SK-N-SH (cell line): ENCODE measurements around the gene ITPRID2. TPM values are rescaled to one million over a fixed set of nuclear protein-coding genes. Genes with fewer than 3 reads are reported as not detected.
"Not testable (repeated sequence)": the region's sequence is repeated elsewhere in the genome, so short reads cannot be mapped to it uniquely, and the experiment has no call there.

Experiments used
- CTCF ChIA-PET: fragments of 300-600, 350-600 bp; formaldehyde crosslinking; extraction: SDS; loops from one replicate; lab custom pipeline; 2021; lab: Yijun Ruan, JAX
- POLR2A ChIA-PET: fragments of 350-600 bp; sonication (Branson Sonifier 250); formaldehyde crosslinking; extraction: SDS; loops from one replicate; lab custom pipeline; 2020; ENCODE audit warnings: antibody characterized with exemption, inconsistent platforms; lab: Yijun Ruan, JAX
- DNase-seq: peaks from one replicate; pipeline ENCODE4 v3.0.0; 2012
- H2AFZ ChIP-seq: fragments of 200-600 bp; sonication (generic); 2 replicates; pipeline ENCODE4 v1.8.1; 2016; ENCODE audit warnings: antibody characterized with exemption, mild to moderate bottlenecking, low read depth
- H3F3A ChIP-seq: fragments of 200-600 bp; sonication (generic); replicated peaks from 2 replicates; pipeline ENCODE3; 2016; ENCODE audit warnings: antibody characterized with exemption, mild to moderate bottlenecking; ENCODE audit not compliant: insufficient read depth
- H3K27ac ChIP-seq, 2 experiments: fragments of 200-500 bp in 1 of 2; fragments of 200-600 bp in 1 of 2; sonication (Bioruptor generic) in 1 of 2; sonication (generic), shearing (Covaris generic) in 1 of 2; 2 replicates each; pipeline versions ENCODE4 v1.5.1 to v1.6.1; 2014 to 2016; ENCODE audit warnings: low read depth in 2 of 2, inconsistent platforms in 1 of 2, low read length in 1 of 2, mild to moderate bottlenecking in 1 of 2, mixed read lengths in 1 of 2
- H3K27me3 ChIP-seq: fragments of 200-600 bp; sonication (generic), shearing (Covaris generic); 2 replicates; pipeline ENCODE4 v1.6.1; 2016; ENCODE audit warnings: mixed run types; ENCODE audit not compliant: insufficient read depth
- H3K36me3 ChIP-seq, 2 experiments: fragments of 200-500 bp in 1 of 2; fragments of 200-600 bp in 1 of 2; sonication (Bioruptor generic) in 1 of 2; sonication (generic) in 1 of 2; replicated peaks in 1 of 2; 2 replicates each; pipeline versions ENCODE3 to v1.5.1; 2014 to 2016; ENCODE audit warnings: low read length in 1 of 2, mild to moderate bottlenecking in 1 of 2; ENCODE audit not compliant: insufficient read depth in 2 of 2, control insufficient read depth in 1 of 2
- H3K4me1 ChIP-seq, 2 experiments: fragments of 200-500 bp in 1 of 2; fragments of 200-600 bp in 1 of 2; sonication (Bioruptor generic) in 1 of 2; sonication (generic), shearing (Covaris generic) in 1 of 2; 2 replicates each; pipeline versions ENCODE4 v1.5.1 to v1.6.1; 2014 to 2016; ENCODE audit warnings: low read depth in 1 of 2, low read length in 1 of 2, mixed run types in 1 of 2; ENCODE audit not compliant: insufficient read depth in 2 of 2, control insufficient read depth in 1 of 2
- H3K4me2 ChIP-seq: fragments of 200-600 bp; sonication (generic), shearing (Covaris generic); 2 replicates; pipeline ENCODE4 v1.6.1; 2017; ENCODE audit warnings: mixed run types
- H3K4me3 ChIP-seq, 2 experiments: fragments of 200-500 bp in 1 of 2; fragments of 200-600 bp in 1 of 2; sonication (Bioruptor generic) in 1 of 2; sonication (generic), shearing (Covaris generic) in 1 of 2; 2 replicates each; pipeline versions ENCODE4 v1.5.1 to v1.8.1; 2014 to 2016; ENCODE audit warnings: low read depth in 2 of 2, inconsistent platforms in 1 of 2, low read length in 1 of 2, mild to moderate bottlenecking in 1 of 2, mixed read lengths in 1 of 2, moderate library complexity in 1 of 2
- H3K79me2 ChIP-seq: fragments of 200-600 bp; sonication (generic); 2 replicates; pipeline ENCODE4 v1.8.1; 2017; ENCODE audit warnings: mild to moderate bottlenecking; ENCODE audit not compliant: insufficient read depth
- H3K9ac ChIP-seq: fragments of 200-600 bp; sonication (generic); 2 replicates; pipeline ENCODE4 v1.6.1; 2017; ENCODE audit warnings: mixed run types
- H3K9me2 ChIP-seq: fragments of 200-600 bp; sonication (generic); 2 replicates; pipeline ENCODE4 v1.6.1; 2017; ENCODE audit warnings: mixed run types
- H3K9me3 ChIP-seq: fragments of 200-600 bp; sonication (generic); 2 replicates; pipeline ENCODE4 v1.6.1; 2017; ENCODE audit warnings: mixed run types, mild to moderate bottlenecking, moderate library complexity
- H4K20me1 ChIP-seq: fragments of 200-600 bp; sonication (generic); 2 replicates; pipeline ENCODE4 v1.6.1; 2017; ENCODE audit warnings: mild to moderate bottlenecking, mixed run types; ENCODE audit not compliant: insufficient read depth
- ELF1 ChIP-seq: IDR thresholded peaks from 2 replicates; pipeline ENCODE4 v1.4.0; 2012
- EZH2phosphoT487 ChIP-seq: fragments of 200-600 bp; sonication (generic); IDR thresholded peaks from 2 replicates; pipeline ENCODE4 v1.6.1; 2017; ENCODE audit warnings: low read depth, mixed run types, mild to moderate bottlenecking, antibody characterized with exemption, moderate library complexity, borderline replicate concordance
- FOXJ3 ChIP-seq: sonication (generic); formaldehyde crosslinking; IDR thresholded peaks from 2 replicates; pipeline ENCODE4 v1.5.1; 2020; ENCODE audit warnings: mild to moderate bottlenecking, missing genetic modification reagents
- MEF2A ChIP-seq: IDR thresholded peaks from 2 replicates; pipeline ENCODE4 v1.4.0; 2012; ENCODE audit warnings: low read depth, borderline replicate concordance
- MXI1 ChIP-seq: IDR thresholded peaks from 2 replicates; pipeline ENCODE4 v1.6.1; 2012; ENCODE audit warnings: mild to moderate bottlenecking, low read depth, low read length, improper control_type of control experiment
- RXRA ChIP-seq: IDR thresholded peaks from 2 replicates; pipeline ENCODE4 v1.4.0; 2012; ENCODE audit warnings: low read depth, mild to moderate bottlenecking, borderline replicate concordance
- SIN3A ChIP-seq: IDR thresholded peaks from 2 replicates; pipeline ENCODE4 v1.6.1; 2012; ENCODE audit warnings: low read depth, mild to moderate bottlenecking, low read length, moderate library complexity, borderline replicate concordance
- SMC3 ChIP-seq: IDR thresholded peaks from 2 replicates; pipeline ENCODE4 v1.6.1; 2012; ENCODE audit warnings: low read depth, low read length, improper control_type of control experiment
- TAF1 ChIP-seq: IDR thresholded peaks from 2 replicates; pipeline ENCODE4 v1.6.1; 2012; ENCODE audit warnings: low read depth, mild to moderate bottlenecking, low read length, moderate library complexity, borderline replicate concordance
- TEAD4 ChIP-seq: IDR thresholded peaks from 2 replicates; pipeline ENCODE4 v1.4.0; 2012; ENCODE audit warnings: mild to moderate bottlenecking, borderline replicate concordance; ENCODE audit not compliant: insufficient read depth
- WGBS: methylation state at CpG from one replicate; pipeline ENCODE4 v1.1.6; 2017; ENCODE audit warnings: low lambda C conversion rate; 5-methylcytosine and 5-hydroxymethylcytosine counted together
- polyA plus RNA-seq, 3 experiments: library from polyadenylated mRNA; depleted of rRNA; stranded (reverse); fragments of >200 nt; gene quantifications; 2 replicates each; pipeline ENCODE4 v1.2.3, GENCODE V29; 2012
- TF ChIP-seq, protein P1 (sequence below): IDR thresholded peaks from 2 replicates; pipeline ENCODE4 v1.4.0; 2012; ENCODE audit warnings: low read depth
- TF ChIP-seq, protein P2 (sequence below): fragments of 200-600 bp; sonication (generic); IDR thresholded peaks from 2 replicates; pipeline ENCODE4 v1.6.1; 2017; ENCODE audit warnings: antibody characterized with exemption, mild to moderate bottlenecking, moderate library complexity
- TF ChIP-seq, protein P3 (sequence below): IDR thresholded peaks from 2 replicates; pipeline ENCODE4 v1.6.1; 2012; ENCODE audit warnings: mild to moderate bottlenecking, low read depth, low read length, moderate library complexity

ITPRID2 gene
- polyA plus RNA-seq, 1 of the 3 experiments (the other 2 are of a cell fraction), result 41.9 TPM

DNA sequence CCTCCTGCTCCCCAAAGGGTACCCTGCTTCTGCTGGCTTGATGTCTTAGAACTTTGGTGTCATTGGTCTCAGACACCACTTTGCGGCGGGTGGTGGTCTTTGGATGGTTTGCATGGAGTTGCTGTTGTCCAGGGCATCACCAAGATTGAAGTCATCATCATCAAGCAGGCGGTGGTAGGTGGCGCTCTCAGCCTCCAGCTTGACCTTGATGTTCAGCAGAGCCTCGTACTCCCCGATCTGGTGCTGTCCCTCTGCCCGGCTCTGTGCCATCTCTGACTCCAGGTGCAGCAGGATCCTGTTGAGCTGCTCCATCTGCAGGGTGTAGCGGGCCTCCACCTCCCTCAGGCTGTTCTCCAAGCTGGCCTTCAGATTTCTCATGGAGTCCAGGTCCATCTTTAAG is 69.6 kb downstream of the ITPRID2 start:
- H2AFZ ChIP-seq, H3K4me2 ChIP-seq, POLR2A ChIA-PET, H3K9me3 ChIP-seq, H3K36me3 ChIP-seq, H3K9me2 ChIP-seq, CTCF ChIA-PET, H3K4me1 ChIP-seq, H3K27me3 ChIP-seq, H3K9ac ChIP-seq, H4K20me1 ChIP-seq, DNase-seq, H3K79me2 ChIP-seq, H3K27ac ChIP-seq, H3K4me3 ChIP-seq, H3F3A ChIP-seq: not testable (repeated sequence)
- WGBS, result 96% methylated on average over 8 of the region's 8 CpGs

DNA sequence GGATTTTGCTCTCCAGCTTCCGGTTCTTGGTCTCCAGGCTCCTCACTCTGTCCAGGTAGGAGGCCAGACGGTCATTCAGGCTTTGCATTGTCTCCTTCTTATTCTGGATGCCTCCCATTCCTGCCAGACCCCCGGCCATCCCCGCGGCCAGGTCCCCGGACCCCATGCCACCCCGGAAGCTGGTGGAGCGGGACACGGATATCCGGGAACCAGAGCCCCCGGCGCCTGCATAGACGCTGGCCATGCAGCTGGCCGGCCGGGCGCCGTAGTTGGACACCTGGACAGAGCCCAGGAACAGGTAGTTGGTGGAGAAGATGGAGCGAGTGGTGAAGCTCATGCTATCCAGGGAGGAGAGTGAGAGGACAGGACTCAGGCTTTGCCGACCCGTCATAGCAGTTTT is 70.6 kb downstream of the ITPRID2 start:
- Histone ChIP-seq H4K20me1 (no peaks in the 10 kb centered on the region), H3K36me3 (no peaks in the 10 kb centered on the region), H3F3A (peaks cover 4% of the 10 kb centered on the region), H3K9ac (no peak overlapping the region), H3K9me2 (no peaks in the 10 kb centered on the region), H3K4me3 (no peak overlapping the region), H3K79me2 (no peaks in the 10 kb centered on the region; the same call in 1 of the 2 replicates), H3K4me1 (peaks cover 0 to 8% of the 10 kb centered on the region in 2 experiments; a peak in 2 of 4 replicates), H3K4me2 (no peak overlapping the region), H3K27me3 (no peaks in the 10 kb centered on the region), H2AFZ (no peak overlapping the region), H3K27ac (no peak overlapping the region), H3K9me3 (no peaks in the 10 kb centered on the region)
- DNase-seq, result no peak
- TF ChIP-seq TAF1 (no peak), FOXJ3 (CRISPR knock-in tag) (no peak), SIN3A (no peak), RXRA (no peak), EZH2phosphoT487 (no peak), ELF1 (no peak), SMC3 (no peak), MXI1 (no peak), MEF2A (no peak), TEAD4 (no peak)
- TF ChIP-seq, protein P1, sequence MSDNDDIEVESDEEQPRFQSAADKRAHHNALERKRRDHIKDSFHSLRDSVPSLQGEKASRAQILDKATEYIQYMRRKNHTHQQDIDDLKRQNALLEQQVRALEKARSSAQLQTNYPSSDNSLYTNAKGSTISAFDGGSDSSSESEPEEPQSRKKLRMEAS, result no peak
- TF ChIP-seq, protein P2, sequence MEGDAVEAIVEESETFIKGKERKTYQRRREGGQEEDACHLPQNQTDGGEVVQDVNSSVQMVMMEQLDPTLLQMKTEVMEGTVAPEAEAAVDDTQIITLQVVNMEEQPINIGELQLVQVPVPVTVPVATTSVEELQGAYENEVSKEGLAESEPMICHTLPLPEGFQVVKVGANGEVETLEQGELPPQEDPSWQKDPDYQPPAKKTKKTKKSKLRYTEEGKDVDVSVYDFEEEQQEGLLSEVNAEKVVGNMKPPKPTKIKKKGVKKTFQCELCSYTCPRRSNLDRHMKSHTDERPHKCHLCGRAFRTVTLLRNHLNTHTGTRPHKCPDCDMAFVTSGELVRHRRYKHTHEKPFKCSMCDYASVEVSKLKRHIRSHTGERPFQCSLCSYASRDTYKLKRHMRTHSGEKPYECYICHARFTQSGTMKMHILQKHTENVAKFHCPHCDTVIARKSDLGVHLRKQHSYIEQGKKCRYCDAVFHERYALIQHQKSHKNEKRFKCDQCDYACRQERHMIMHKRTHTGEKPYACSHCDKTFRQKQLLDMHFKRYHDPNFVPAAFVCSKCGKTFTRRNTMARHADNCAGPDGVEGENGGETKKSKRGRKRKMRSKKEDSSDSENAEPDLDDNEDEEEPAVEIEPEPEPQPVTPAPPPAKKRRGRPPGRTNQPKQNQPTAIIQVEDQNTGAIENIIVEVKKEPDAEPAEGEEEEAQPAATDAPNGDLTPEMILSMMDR, result no peak
- TF ChIP-seq, protein P3, sequence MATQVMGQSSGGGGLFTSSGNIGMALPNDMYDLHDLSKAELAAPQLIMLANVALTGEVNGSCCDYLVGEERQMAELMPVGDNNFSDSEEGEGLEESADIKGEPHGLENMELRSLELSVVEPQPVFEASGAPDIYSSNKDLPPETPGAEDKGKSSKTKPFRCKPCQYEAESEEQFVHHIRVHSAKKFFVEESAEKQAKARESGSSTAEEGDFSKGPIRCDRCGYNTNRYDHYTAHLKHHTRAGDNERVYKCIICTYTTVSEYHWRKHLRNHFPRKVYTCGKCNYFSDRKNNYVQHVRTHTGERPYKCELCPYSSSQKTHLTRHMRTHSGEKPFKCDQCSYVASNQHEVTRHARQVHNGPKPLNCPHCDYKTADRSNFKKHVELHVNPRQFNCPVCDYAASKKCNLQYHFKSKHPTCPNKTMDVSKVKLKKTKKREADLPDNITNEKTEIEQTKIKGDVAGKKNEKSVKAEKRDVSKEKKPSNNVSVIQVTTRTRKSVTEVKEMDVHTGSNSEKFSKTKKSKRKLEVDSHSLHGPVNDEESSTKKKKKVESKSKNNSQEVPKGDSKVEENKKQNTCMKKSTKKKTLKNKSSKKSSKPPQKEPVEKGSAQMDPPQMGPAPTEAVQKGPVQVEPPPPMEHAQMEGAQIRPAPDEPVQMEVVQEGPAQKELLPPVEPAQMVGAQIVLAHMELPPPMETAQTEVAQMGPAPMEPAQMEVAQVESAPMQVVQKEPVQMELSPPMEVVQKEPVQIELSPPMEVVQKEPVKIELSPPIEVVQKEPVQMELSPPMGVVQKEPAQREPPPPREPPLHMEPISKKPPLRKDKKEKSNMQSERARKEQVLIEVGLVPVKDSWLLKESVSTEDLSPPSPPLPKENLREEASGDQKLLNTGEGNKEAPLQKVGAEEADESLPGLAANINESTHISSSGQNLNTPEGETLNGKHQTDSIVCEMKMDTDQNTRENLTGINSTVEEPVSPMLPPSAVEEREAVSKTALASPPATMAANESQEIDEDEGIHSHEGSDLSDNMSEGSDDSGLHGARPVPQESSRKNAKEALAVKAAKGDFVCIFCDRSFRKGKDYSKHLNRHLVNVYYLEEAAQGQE, result no peak
- POLR2A ChIA-PET, result no interaction called here
- CTCF ChIA-PET, result no interaction called here
- 96% methylated on average over 20 of the region's 20 CpGs for WGBS
